Measurements from ENCODE around the gene LAMC1. TPM values are rescaled to one million over a fixed set of nuclear protein-coding genes. Genes with fewer than 3 reads are reported as not detected.
"Not testable (repeated sequence)": the region's sequence is repeated elsewhere in the genome, so short reads cannot be mapped to it uniquely, and the experiment has no call there.

Gene LAMC1
- total RNA-seq, 1 donor from 2014 or later, result 1,032 TPM

- no peak for DNase-seq (ENCODE audit: extremely low read depth, low read depth, low spot score)
Measured at GRCh38 chr1:183142171-183142570, 119.0 kb downstream of the LAMC1 start.

GRCh38 chr1:183143576-183144315 is 120.5 kb downstream of the LAMC1 start:
- no peak for DNase-seq (ENCODE audit: extremely low read depth, low read depth, low spot score)

GRCh38 chr1:183144752-183145151 is 121.5 kb downstream of the LAMC1 start:
- no peak for DNase-seq (ENCODE audit: extremely low read depth, low read depth, low spot score)

- no peak for DNase-seq (ENCODE audit: extremely low read depth, low read depth, low spot score)
Measured at GRCh38 chr1:183147735-183148134, 124.5 kb downstream of the LAMC1 start.

GRCh38 chr1:183148599-183148998 is 125.4 kb downstream of the LAMC1 start:
- DNase-seq (ENCODE audit: extremely low read depth, low read depth, low spot score), result no peak

- DNase-seq (ENCODE audit: extremely low read depth, low read depth, low spot score), result no peak
Measured at GRCh38 chr1:183149273-183149672, 126.1 kb downstream of the LAMC1 start.

GRCh38 chr1:183150032-183150431 is 126.8 kb downstream of the LAMC1 start:
- DNase-seq (ENCODE audit: extremely low read depth, low read depth, low spot score), result not testable (repeated sequence)

- DNase-seq (ENCODE audit: extremely low read depth, low read depth, low spot score), result no peak
Measured at GRCh38 chr1:183150445-183150844, 127.2 kb downstream of the LAMC1 start.

GRCh38 chr1:183152180-183152579 is 129.0 kb downstream of the LAMC1 start:
- no peak for DNase-seq (ENCODE audit: extremely low read depth, low read depth, low spot score)

- DNase-seq (ENCODE audit: extremely low read depth, low read depth, low spot score), result no peak
Measured at GRCh38 chr1:183155939-183156338, 132.7 kb downstream of the LAMC1 start.

GRCh38 chr1:183159960-183160359 is 136.7 kb downstream of the LAMC1 start:
- no peak for DNase-seq (ENCODE audit: extremely low read depth, low read depth, low spot score)

GRCh38 chr1:183161391-183161790 is 138.2 kb downstream of the LAMC1 start:
- DNase-seq (ENCODE audit: extremely low read depth, low read depth, low spot score), result no peak

- DNase-seq (ENCODE audit: extremely low read depth, low read depth, low spot score), result no peak
Measured at GRCh38 chr1:183163316-183163715, 140.1 kb downstream of the LAMC1 start.

GRCh38 chr1:183164340-183164739 is 141.1 kb downstream of the LAMC1 start:
- DNase-seq (ENCODE audit: extremely low read depth, low read depth, low spot score), result peak; percentile 47

- DNase-seq (ENCODE audit: extremely low read depth, low read depth, low spot score), result no peak
Measured at GRCh38 chr1:183164963-183165362, 141.7 kb downstream of the LAMC1 start.

- DNase-seq (ENCODE audit: extremely low read depth, low read depth, low spot score), result no peak
Measured at GRCh38 chr1:183165456-183165855, 142.2 kb downstream of the LAMC1 start.

- DNase-seq (ENCODE audit: extremely low read depth, low read depth, low spot score), result no peak
Measured at GRCh38 chr1:183166454-183166853, 143.2 kb downstream of the LAMC1 start.

- DNase-seq (ENCODE audit: extremely low read depth, low read depth, low spot score), result no peak
Measured at GRCh38 chr1:183167676-183168075, 144.5 kb downstream of the LAMC1 start.

GRCh38 chr1:183168308-183168707 is 145.1 kb downstream of the LAMC1 start:
- DNase-seq (ENCODE audit: extremely low read depth, low read depth, low spot score), result no peak

- no peak for DNase-seq (ENCODE audit: extremely low read depth, low read depth, low spot score)
Measured at GRCh38 chr1:183173828-183174227, 150.6 kb downstream of the LAMC1 start.

GRCh38 chr1:183175631-183176030 is 152.4 kb downstream of the LAMC1 start:
- DNase-seq (ENCODE audit: extremely low read depth, low read depth, low spot score), result no peak

GRCh38 chr1:183178545-183178944 is 155.3 kb downstream of the LAMC1 start:
- no peak for DNase-seq (ENCODE audit: extremely low read depth, low read depth, low spot score)

GRCh38 chr1:183179033-183179432 is 155.8 kb downstream of the LAMC1 start:
- DNase-seq (ENCODE audit: extremely low read depth, low read depth, low spot score), result no peak

Measured in glomerular endothelial cell (primary cell).